ENCODE measurements around the gene CCDC6. TPM values are rescaled to one million over a fixed set of nuclear protein-coding genes. Genes with fewer than 3 reads are reported as not detected.

CCDC6 gene
- total and polyA plus RNA-seq, 2 of the 4 experiments (the other 2 are of a cell fraction): 21.8 to 30.8 TPM

DNA sequence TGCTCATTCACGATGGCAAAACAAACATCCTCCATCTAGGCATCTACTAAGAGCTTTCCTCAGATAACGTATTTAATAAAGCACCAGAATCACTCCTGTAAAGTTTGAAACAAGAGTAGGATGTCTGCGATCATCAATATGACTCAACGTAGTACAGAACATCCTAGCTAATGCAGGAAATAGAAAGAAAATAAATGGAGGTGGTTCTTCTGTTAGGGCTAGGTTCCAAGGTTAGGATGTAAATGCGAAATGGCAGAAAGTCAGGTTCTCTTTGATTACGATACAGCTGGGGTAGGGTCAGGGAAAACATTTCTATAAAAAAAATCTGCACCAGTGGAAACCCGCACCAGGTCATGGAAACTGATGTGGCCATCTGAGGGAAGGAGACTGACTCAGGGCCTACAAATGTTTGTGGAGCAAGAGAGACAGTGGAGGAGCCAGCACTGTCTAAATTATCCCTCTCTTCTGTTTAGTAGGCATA lies 29.1 kb downstream of the CCDC6 start:
- no peak overlapping the region for H3K56ac ChIP-seq (ENCODE audit: extremely low read depth, insufficient read depth, low read length)
- TF ChIP-seq SMC3 (IDR thresholded peaks at IDR 0.05; ENCODE audit: low read depth, low read length) (no peak), CHD1 (IDR thresholded peaks at IDR 0.05; ENCODE audit: low read depth, low read length) (no peak), FOS (IDR thresholded peaks at IDR 0.05; ENCODE audit: low read depth, low read length) (peak; percentile 25; the same call in 1 of the 2 replicates), CEBPB (IDR thresholded peaks at IDR 0.05; ENCODE audit: low read depth, low read length) (peak; percentile 69), MAZ (IDR thresholded peaks at IDR 0.05; ENCODE audit: borderline replicate concordance, low read depth, low read length) (no peak), MXI1 (IDR thresholded peaks at IDR 0.05; ENCODE audit: borderline replicate concordance, low read depth, low read length) (no peak), RCOR1 (IDR thresholded peaks at IDR 0.05; ENCODE audit: insufficient replicate concordance, low read length) (no peak), MAFK (IDR thresholded peaks at IDR 0.05; ENCODE audit: low read depth, low read length) (no peak), BHLHE40 (IDR thresholded peaks at IDR 0.05; ENCODE audit: low read depth, low read length) (no peak)
- TF ChIP-seq, protein P1, sequence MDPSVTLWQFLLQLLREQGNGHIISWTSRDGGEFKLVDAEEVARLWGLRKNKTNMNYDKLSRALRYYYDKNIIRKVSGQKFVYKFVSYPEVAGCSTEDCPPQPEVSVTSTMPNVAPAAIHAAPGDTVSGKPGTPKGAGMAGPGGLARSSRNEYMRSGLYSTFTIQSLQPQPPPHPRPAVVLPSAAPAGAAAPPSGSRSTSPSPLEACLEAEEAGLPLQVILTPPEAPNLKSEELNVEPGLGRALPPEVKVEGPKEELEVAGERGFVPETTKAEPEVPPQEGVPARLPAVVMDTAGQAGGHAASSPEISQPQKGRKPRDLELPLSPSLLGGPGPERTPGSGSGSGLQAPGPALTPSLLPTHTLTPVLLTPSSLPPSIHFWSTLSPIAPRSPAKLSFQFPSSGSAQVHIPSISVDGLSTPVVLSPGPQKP (IDR thresholded peaks at IDR 0.05; ENCODE audit: borderline replicate concordance, low read depth, low read length): no peak
- TF ChIP-seq, protein P2, sequence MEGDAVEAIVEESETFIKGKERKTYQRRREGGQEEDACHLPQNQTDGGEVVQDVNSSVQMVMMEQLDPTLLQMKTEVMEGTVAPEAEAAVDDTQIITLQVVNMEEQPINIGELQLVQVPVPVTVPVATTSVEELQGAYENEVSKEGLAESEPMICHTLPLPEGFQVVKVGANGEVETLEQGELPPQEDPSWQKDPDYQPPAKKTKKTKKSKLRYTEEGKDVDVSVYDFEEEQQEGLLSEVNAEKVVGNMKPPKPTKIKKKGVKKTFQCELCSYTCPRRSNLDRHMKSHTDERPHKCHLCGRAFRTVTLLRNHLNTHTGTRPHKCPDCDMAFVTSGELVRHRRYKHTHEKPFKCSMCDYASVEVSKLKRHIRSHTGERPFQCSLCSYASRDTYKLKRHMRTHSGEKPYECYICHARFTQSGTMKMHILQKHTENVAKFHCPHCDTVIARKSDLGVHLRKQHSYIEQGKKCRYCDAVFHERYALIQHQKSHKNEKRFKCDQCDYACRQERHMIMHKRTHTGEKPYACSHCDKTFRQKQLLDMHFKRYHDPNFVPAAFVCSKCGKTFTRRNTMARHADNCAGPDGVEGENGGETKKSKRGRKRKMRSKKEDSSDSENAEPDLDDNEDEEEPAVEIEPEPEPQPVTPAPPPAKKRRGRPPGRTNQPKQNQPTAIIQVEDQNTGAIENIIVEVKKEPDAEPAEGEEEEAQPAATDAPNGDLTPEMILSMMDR (conservative IDR thresholded peaks at IDR 0.05; ENCODE audit: low read depth, low read length): no peak
- TF ChIP-seq, protein P3, sequence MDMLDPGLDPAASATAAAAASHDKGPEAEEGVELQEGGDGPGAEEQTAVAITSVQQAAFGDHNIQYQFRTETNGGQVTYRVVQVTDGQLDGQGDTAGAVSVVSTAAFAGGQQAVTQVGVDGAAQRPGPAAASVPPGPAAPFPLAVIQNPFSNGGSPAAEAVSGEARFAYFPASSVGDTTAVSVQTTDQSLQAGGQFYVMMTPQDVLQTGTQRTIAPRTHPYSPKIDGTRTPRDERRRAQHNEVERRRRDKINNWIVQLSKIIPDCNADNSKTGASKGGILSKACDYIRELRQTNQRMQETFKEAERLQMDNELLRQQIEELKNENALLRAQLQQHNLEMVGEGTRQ (IDR thresholded peaks at IDR 0.05; ENCODE audit: low read depth, low read length): no peak
- peak overlapping the region; percentile 61 for H3K14ac ChIP-seq (replicated peaks; ENCODE audit: low read depth, low read length)
- peak overlapping the region; percentile 12; the same call in 1 of the 2 replicates for H4K91ac ChIP-seq (ENCODE audit: insufficient read depth, low read depth, low read length)
- no peaks in the 10 kb centered on the region for H3K9me3 ChIP-seq (ENCODE audit: control insufficient read depth, insufficient read depth, low read length)
- H2AK9ac ChIP-seq (replicated peaks; ENCODE audit: low read depth, low read length, poor library complexity): no peak overlapping the region
- H4K20me1 ChIP-seq (ENCODE audit: insufficient read depth, low read length): peaks cover 14% of the 10 kb centered on the region; the same call in 1 of the 2 replicates
- ATAC-seq (ENCODE audit: low read depth) (peak; percentile 75), DNase-seq (peak; percentile 78)
- no peak overlapping the region for H4K5ac ChIP-seq (ENCODE audit: low read depth, low read length)
- no peak overlapping the region for H3K27ac ChIP-seq (ENCODE audit: insufficient read depth, low read length)
- H2AFZ ChIP-seq (replicated peaks; ENCODE audit: low read length, poor library complexity): no peak overlapping the region
- H3K4me3 ChIP-seq (ENCODE audit: insufficient read depth, low read depth, low read length): no peak overlapping the region
- no peak overlapping the region; a peak in 1 of 4 replicates for H4K8ac ChIP-seq (ENCODE audit: low read depth in 2 of 2, low read length in 2 of 2)
- ChIA-PET POLR2A (ENCODE audit: unreplicated experiment) (no interaction called here), CTCF (interaction anchor here (0.5 to 1.1 kb wide), 2 partner anchors 26 to 172 kb away, joined by 3 read pairs; no protein-coding TSS in a partner anchor)
- peak overlapping the region; percentile 72 for H2BK5ac ChIP-seq (ENCODE audit: low read depth, low read length, poor library complexity, severe bottlenecking)
- dilution Hi-C loops (cut with HindIII; ENCODE audit: low sequenced_read_pairs, unreplicated experiment): no loop called here
- H3K4me2 ChIP-seq (ENCODE audit: low read depth, low read length): peak overlapping the region; percentile 11; the same call in 1 of the 2 replicates
- peak overlapping the region; percentile 35; the same call in 1 of the 2 replicates for H2BK120ac ChIP-seq (ENCODE audit: low read depth, low read length)
- H3K36me3 ChIP-seq (ENCODE audit: control insufficient read depth, insufficient read depth, low read length): no peaks in the 10 kb centered on the region
- no peak overlapping the region for H3K9ac ChIP-seq (ENCODE audit: low read depth, low read length)
- peaks cover 5% of the 10 kb centered on the region for H3K9me1 ChIP-seq (ENCODE audit: insufficient read depth, low read length)
- H3K79me1 ChIP-seq (ENCODE audit: low read depth in 1 of 2, low read length in 2 of 2): peaks cover 45 to 85% of the 10 kb centered on the region in 2 experiments
- no TSS peak for BruUV-seq (replicated peaks)
- in situ Hi-C loops (cut with MboI; ENCODE audit: low sequenced_read_pairs): loop anchor here (25.0 kb wide), 1 partner anchor 535 kb away; no protein-coding TSS in a partner anchor
- H3K18ac ChIP-seq (ENCODE audit: low read depth, low read length): peak overlapping the region; percentile 13; the same call in 1 of the 2 replicates
- H2BK15ac ChIP-seq (ENCODE audit: low read depth, low read length): no peak overlapping the region
- H3K4ac ChIP-seq (ENCODE audit: low read depth, low read length): no peak overlapping the region; the same call in 1 of the 2 replicates
- peak overlapping the region; percentile 32; the same call in 1 of the 2 replicates for H3K23ac ChIP-seq (ENCODE audit: low read depth, low read length)
- peaks cover 5% of the 10 kb centered on the region for H3K4me1 ChIP-seq (ENCODE audit: control insufficient read depth, insufficient read depth, low read length)
- no peak overlapping the region for H2AK5ac ChIP-seq (ENCODE audit: low read depth, low read length)
- intact Hi-C loops (cut with micrococcal nuclease): loop anchor here (2.0 kb wide), 1 partner anchor 28 kb away; no protein-coding TSS in a partner anchor
- peak overlapping the region; percentile 43; the same call in 1 of the 2 replicates for H2BK20ac ChIP-seq (ENCODE audit: low read depth, low read length)
- no peaks in the 10 kb centered on the region for H3K27me3 ChIP-seq (ENCODE audit: control insufficient read depth, insufficient read depth, low read length)
- no CpG with 5 or more reads among the region's 7 CpGs for WGBS, 2 experiments (ENCODE audit: extremely low coverage in 2 of 2, insufficient read length in 1 of 2)

All from IMR-90 (cell line).